ENCODE data around the gene CARD14.

Gene CARD14

GRCh38 chr17:80214878-80215210 lies 45.0 kb downstream of the CARD14 start:
- WGBS, result 94% methylated on average over 17 of the region's 17 CpGs
- Histone ChIP-seq H3K4me2 (ENCODE audit: low read length, poor library complexity, severe bottlenecking) (no peak overlapping the region), H3K4me3 (ENCODE audit: insufficient read depth in 1 of 2, low read depth in 1 of 2, low read length in 2 of 2) (no peak overlapping the region), H3K79me1 (replicated peaks; ENCODE audit: low read length, poor library complexity, severe bottlenecking) (peaks cover 22% of the 10 kb centered on the region), H2BK15ac (ENCODE audit: low read depth, poor library complexity, severe bottlenecking) (no peak overlapping the region), H2BK120ac (ENCODE audit: low read depth, low read length) (no peak overlapping the region), H4K8ac (ENCODE audit: low read length) (no peak overlapping the region), H2AFZ (ENCODE audit: low read depth, low read length) (no peak overlapping the region), H3K36me3 (ENCODE audit: control insufficient read depth in 1 of 2, insufficient read depth in 2 of 2, low read depth in 1 of 2, low read length in 2 of 2) (peaks cover 78 to 84% of the 10 kb centered on the region in 2 experiments), H3K18ac (ENCODE audit: low read depth in 1 of 2, low read length in 2 of 2) (no peak overlapping the region), H3K9me3 (ENCODE audit: control insufficient read depth, low read length) (no peaks in the 10 kb centered on the region), H2AK5ac (ENCODE audit: low read length, severe bottlenecking) (no peak overlapping the region), H3K23ac (ENCODE audit: low read length in 2 of 2) (no peak overlapping the region), H3K14ac (ENCODE audit: low read length in 2 of 2) (no peak overlapping the region), H3K27ac (ENCODE audit: low read length, poor library complexity, severe bottlenecking) (no peak overlapping the region), H3K9ac (ENCODE audit: low read length) (no peak overlapping the region), H4K91ac (ENCODE audit: low read length) (no peak overlapping the region), H2BK5ac (ENCODE audit: low read depth, low read length, poor library complexity, severe bottlenecking) (no peak overlapping the region), H2BK12ac (ENCODE audit: low read length in 2 of 2) (no peak overlapping the region), H3K4ac (ENCODE audit: low read depth in 1 of 2, low read length in 2 of 2) (no peak overlapping the region), H3K27me3 (ENCODE audit: control insufficient read depth in 1 of 2, insufficient read depth in 1 of 2, low read length in 2 of 2) (no peaks in the 10 kb centered on the region), H3K4me1 (ENCODE audit: control insufficient read depth, insufficient read depth, low read depth, low read length) (peaks cover 13% of the 10 kb centered on the region)
- no peak for DNase-seq

DNA sequence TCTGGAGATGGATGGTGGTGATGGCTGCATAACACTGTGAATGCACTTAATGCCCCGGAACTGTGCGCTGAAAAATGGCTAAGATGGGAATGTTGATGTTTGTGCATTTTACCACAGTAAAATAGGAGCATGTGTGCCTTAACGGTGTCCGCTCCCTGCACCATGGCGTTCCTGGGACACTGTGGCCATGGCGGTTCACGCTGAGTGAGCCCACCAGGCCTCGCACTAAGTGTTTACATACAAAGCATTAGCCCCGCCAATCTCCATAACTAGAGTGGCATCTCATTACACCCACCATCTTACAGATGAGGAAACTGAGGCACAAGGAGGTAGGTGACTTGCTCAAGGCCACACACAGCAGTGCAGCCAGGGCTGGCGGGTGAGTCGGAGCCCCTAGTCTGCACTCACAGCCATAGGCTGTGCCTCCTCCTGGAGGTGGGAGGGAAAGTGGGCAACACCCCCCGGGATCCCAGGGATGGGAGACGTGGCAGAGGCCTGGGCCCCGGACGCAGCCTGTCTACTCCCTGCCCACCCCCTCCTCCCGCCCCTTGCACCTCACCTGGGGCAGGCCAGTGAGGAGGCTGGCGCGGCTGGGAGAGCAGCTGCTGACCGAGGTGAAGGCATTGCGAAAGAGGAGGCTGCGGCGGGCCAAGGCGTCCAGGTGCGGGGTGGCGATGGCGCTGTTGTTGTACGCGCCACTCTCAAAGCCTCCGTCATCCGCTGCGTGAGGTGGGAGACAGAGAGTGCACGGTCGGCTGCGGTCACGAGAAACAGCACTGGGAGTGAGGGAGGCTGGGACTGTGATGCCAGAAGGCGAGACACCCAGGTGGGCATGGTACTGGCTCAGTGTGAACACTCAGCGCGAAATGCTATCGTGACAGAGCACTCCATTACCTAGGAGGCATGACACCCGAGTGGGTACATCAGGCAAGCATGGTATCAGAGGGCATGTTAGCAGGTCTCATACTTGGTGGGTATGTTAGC lies 46.9 kb downstream of the CARD14 start:
- H3K4me3 ChIP-seq (ENCODE audit: insufficient read depth in 1 of 2, low read depth in 1 of 2, low read length in 2 of 2), result no peak overlapping the region
- H3K27me3 ChIP-seq (ENCODE audit: control insufficient read depth in 1 of 2, insufficient read depth in 1 of 2, low read length in 2 of 2), result no peaks in the 10 kb centered on the region
- H2AFZ ChIP-seq (ENCODE audit: low read depth, low read length), result no peak overlapping the region
- no peak overlapping the region for H4K91ac ChIP-seq (ENCODE audit: low read length)
- H3K36me3 ChIP-seq (ENCODE audit: control insufficient read depth in 1 of 2, insufficient read depth in 2 of 2, low read depth in 1 of 2, low read length in 2 of 2), result peaks cover 59 to 70% of the 10 kb centered on the region in 2 experiments
- H3K23ac ChIP-seq (ENCODE audit: low read length in 2 of 2), result no peak overlapping the region
- no peak overlapping the region for H2BK120ac ChIP-seq (ENCODE audit: low read depth, low read length)
- H3K4me2 ChIP-seq (ENCODE audit: low read length, poor library complexity, severe bottlenecking), result no peak overlapping the region
- no peak overlapping the region for H2BK15ac ChIP-seq (ENCODE audit: low read depth, poor library complexity, severe bottlenecking)
- H3K4me1 ChIP-seq (ENCODE audit: control insufficient read depth, insufficient read depth, low read depth, low read length), result peaks cover 18% of the 10 kb centered on the region
- no peak overlapping the region for H4K8ac ChIP-seq (ENCODE audit: low read length)
- no peak overlapping the region for H2BK12ac ChIP-seq (ENCODE audit: low read length in 2 of 2)
- no peaks in the 10 kb centered on the region for H3K9me3 ChIP-seq (ENCODE audit: control insufficient read depth, low read length)
- WGBS, result 96% methylated on average over 36 of the region's 40 CpGs
- H2AK5ac ChIP-seq (ENCODE audit: low read length, severe bottlenecking), result no peak overlapping the region
- no peak for DNase-seq
- no peak overlapping the region for H3K4ac ChIP-seq (ENCODE audit: low read depth in 1 of 2, low read length in 2 of 2)
- H3K79me1 ChIP-seq (replicated peaks; ENCODE audit: low read length, poor library complexity, severe bottlenecking), result peaks cover 30% of the 10 kb centered on the region
- no peak overlapping the region for H3K27ac ChIP-seq (ENCODE audit: low read length, poor library complexity, severe bottlenecking)
- H2BK5ac ChIP-seq (ENCODE audit: low read depth, low read length, poor library complexity, severe bottlenecking), result no peak overlapping the region
- no peak overlapping the region for H3K14ac ChIP-seq (ENCODE audit: low read length in 2 of 2)
- H3K18ac ChIP-seq (ENCODE audit: low read depth in 1 of 2, low read length in 2 of 2), result no peak overlapping the region
- H3K9ac ChIP-seq (ENCODE audit: low read length), result no peak overlapping the region

DNA sequence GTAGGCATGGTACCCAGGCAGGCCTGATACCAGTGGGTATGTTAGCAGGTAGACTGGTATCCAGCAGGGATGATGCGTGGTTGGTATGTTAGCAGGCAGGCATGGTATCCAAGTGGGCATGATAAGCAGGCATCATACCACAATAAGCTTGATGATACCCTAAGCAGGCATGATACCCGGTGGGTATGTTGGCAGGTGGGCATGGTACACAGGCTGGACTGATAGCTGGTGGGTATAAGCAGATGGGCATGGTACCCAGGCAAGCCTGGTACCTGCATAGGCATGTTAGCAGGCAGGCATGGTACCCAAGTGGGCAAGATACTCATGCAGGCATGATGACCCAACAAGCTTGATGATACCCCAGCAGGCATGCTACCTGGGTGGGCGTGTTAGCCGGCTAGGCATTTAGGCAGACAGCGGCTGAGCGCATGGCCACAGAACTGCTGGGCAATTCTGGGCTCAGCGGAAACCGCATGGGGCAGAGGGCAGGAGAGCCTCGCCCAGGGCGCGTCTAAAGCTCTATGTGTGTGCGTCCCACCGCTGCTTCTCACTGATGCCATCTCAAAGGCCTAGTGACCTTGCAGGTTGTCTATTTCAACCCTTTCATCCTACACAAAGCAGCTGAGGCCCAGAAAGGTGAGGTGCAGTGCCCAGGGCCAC lies 48.0 kb downstream of the CARD14 start:
- no peak overlapping the region for H3K9ac ChIP-seq (ENCODE audit: low read length)
- no peak overlapping the region for H3K4me2 ChIP-seq (ENCODE audit: low read length, poor library complexity, severe bottlenecking)
- H2BK15ac ChIP-seq (ENCODE audit: low read depth, poor library complexity, severe bottlenecking), result peak overlapping the region; percentile 44
- no peak overlapping the region for H3K27ac ChIP-seq (ENCODE audit: low read length, poor library complexity, severe bottlenecking)
- H2AFZ ChIP-seq (ENCODE audit: low read depth, low read length), result no peak overlapping the region
- H3K27me3 ChIP-seq (ENCODE audit: control insufficient read depth in 1 of 2, insufficient read depth in 1 of 2, low read length in 2 of 2), result no peaks in the 10 kb centered on the region
- H3K4me3 ChIP-seq (ENCODE audit: insufficient read depth in 1 of 2, low read depth in 1 of 2, low read length in 2 of 2), result no peak overlapping the region
- peaks cover 49 to 68% of the 10 kb centered on the region in 2 experiments for H3K36me3 ChIP-seq (ENCODE audit: control insufficient read depth in 1 of 2, insufficient read depth in 2 of 2, low read depth in 1 of 2, low read length in 2 of 2)
- H3K23ac ChIP-seq (ENCODE audit: low read length in 2 of 2), result no peak overlapping the region
- peaks cover 37% of the 10 kb centered on the region for H3K79me1 ChIP-seq (replicated peaks; ENCODE audit: low read length, poor library complexity, severe bottlenecking)
- no peak overlapping the region for H3K18ac ChIP-seq (ENCODE audit: low read depth in 1 of 2, low read length in 2 of 2)
- peaks cover 21% of the 10 kb centered on the region for H3K4me1 ChIP-seq (ENCODE audit: control insufficient read depth, insufficient read depth, low read depth, low read length)
- no peak overlapping the region for H2BK12ac ChIP-seq (ENCODE audit: low read length in 2 of 2)
- H2BK5ac ChIP-seq (ENCODE audit: low read depth, low read length, poor library complexity, severe bottlenecking), result no peak overlapping the region
- H2AK5ac ChIP-seq (ENCODE audit: low read length, severe bottlenecking), result no peak overlapping the region
- no peak for DNase-seq
- H4K91ac ChIP-seq (ENCODE audit: low read length), result peak overlapping the region; percentile 41
- no peak overlapping the region for H3K4ac ChIP-seq (ENCODE audit: low read depth in 1 of 2, low read length in 2 of 2)
- WGBS, result 98% methylated on average over 13 of the region's 13 CpGs
- H2BK120ac ChIP-seq (ENCODE audit: low read depth, low read length), result no peak overlapping the region
- H3K9me3 ChIP-seq (ENCODE audit: control insufficient read depth, low read length), result no peaks in the 10 kb centered on the region
- no peak overlapping the region for H3K14ac ChIP-seq (ENCODE audit: low read length in 2 of 2)
- no peak overlapping the region for H4K8ac ChIP-seq (ENCODE audit: low read length)

DNA sequence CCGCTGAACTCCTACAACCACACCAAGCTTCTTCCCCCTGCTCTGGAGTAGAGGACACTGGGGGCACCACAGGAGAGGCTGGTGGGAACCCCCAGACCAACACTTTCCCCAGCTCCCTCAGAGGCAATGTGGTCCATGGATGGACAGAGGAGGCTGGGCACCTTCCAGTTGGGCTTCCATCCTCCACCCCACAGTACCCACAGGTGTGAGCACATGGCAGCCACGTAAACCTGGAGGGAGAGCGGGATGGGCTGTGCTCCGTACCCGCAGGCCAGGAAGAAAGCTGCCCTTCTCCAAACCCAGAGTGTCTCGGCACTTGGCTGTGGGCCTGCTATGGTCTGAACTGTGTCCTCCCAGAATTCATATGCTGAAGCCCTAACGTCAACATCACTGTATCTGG lies 48.6 kb downstream of the CARD14 start:
- H2BK12ac ChIP-seq (ENCODE audit: low read length in 2 of 2), result peak overlapping the region in 1 of 2 experiments; percentile 18
- H3K9me3 ChIP-seq (ENCODE audit: control insufficient read depth, low read length), result no peaks in the 10 kb centered on the region
- H2BK5ac ChIP-seq (ENCODE audit: low read depth, low read length, poor library complexity, severe bottlenecking), result no peak overlapping the region
- no peak overlapping the region for H3K4me3 ChIP-seq (ENCODE audit: insufficient read depth in 1 of 2, low read depth in 1 of 2, low read length in 2 of 2)
- H4K91ac ChIP-seq (ENCODE audit: low read length), result no peak overlapping the region
- DNase-seq, result no peak
- H3K27ac ChIP-seq (ENCODE audit: low read length, poor library complexity, severe bottlenecking), result no peak overlapping the region
- no peak overlapping the region for H3K23ac ChIP-seq (ENCODE audit: low read length in 2 of 2)
- WGBS, result 87% methylated on average over 7 of the region's 7 CpGs
- no peak overlapping the region for H3K14ac ChIP-seq (ENCODE audit: low read length in 2 of 2)
- no peak overlapping the region for H2BK15ac ChIP-seq (ENCODE audit: low read depth, poor library complexity, severe bottlenecking)
- H3K4me1 ChIP-seq (ENCODE audit: control insufficient read depth, insufficient read depth, low read depth, low read length), result peaks cover 21% of the 10 kb centered on the region
- no peak overlapping the region for H3K9ac ChIP-seq (ENCODE audit: low read length)
- peaks cover 50 to 68% of the 10 kb centered on the region in 2 experiments for H3K36me3 ChIP-seq (ENCODE audit: control insufficient read depth in 1 of 2, insufficient read depth in 2 of 2, low read depth in 1 of 2, low read length in 2 of 2)
- H3K79me1 ChIP-seq (replicated peaks; ENCODE audit: low read length, poor library complexity, severe bottlenecking), result peaks cover 42% of the 10 kb centered on the region
- H4K8ac ChIP-seq (ENCODE audit: low read length), result no peak overlapping the region
- H2BK120ac ChIP-seq (ENCODE audit: low read depth, low read length), result no peak overlapping the region
- no peak overlapping the region for H3K4ac ChIP-seq (ENCODE audit: low read depth in 1 of 2, low read length in 2 of 2)
- H3K27me3 ChIP-seq (ENCODE audit: control insufficient read depth in 1 of 2, insufficient read depth in 1 of 2, low read length in 2 of 2), result no peaks in the 10 kb centered on the region
- no peak overlapping the region for H3K4me2 ChIP-seq (ENCODE audit: low read length, poor library complexity, severe bottlenecking)
- H3K18ac ChIP-seq (ENCODE audit: low read depth in 1 of 2, low read length in 2 of 2), result no peak overlapping the region
- H2AK5ac ChIP-seq (ENCODE audit: low read length, severe bottlenecking), result no peak overlapping the region
- no peak overlapping the region for H2AFZ ChIP-seq (ENCODE audit: low read depth, low read length)
